GM23338 (cell line): ENCODE results near the gene MVB12B. TPM values are rescaled to one million over a fixed set of nuclear protein-coding genes. Genes with fewer than 3 reads are reported as not detected.

ENCODE experiments used
- ATAC-seq: fragments of 200-7000 bp; cut with Tn5 transposase; 3 replicates; pipeline ENCODE4 v1.9.1; 2020
- DNase-seq: peaks from one replicate; pipeline ENCODE4 v3.0.0-alpha.2; 2015; ENCODE audit warnings: low spot score
- H2AFZ ChIP-seq: fragments of 200-600 bp; sonication (generic); 2 replicates; pipeline ENCODE4 v1.8.0; 2016; ENCODE audit warnings: antibody characterized with exemption, mild to moderate bottlenecking, moderate library complexity
- H3F3A ChIP-seq: fragments of 200-600 bp; sonication (generic); replicated peaks from 2 replicates; pipeline ENCODE4 v1.8.0; 2017; ENCODE audit warnings: antibody characterized with exemption, mixed run types, low read depth
- H3K27ac ChIP-seq: fragments of 200-600 bp; sonication (generic); 2 replicates; pipeline ENCODE4 v1.6.1; 2016; ENCODE audit warnings: low read depth
- H3K27me3 ChIP-seq: fragments of 200-600 bp; sonication (generic); 2 replicates; pipeline ENCODE4 v1.8.0; 2016; ENCODE audit warnings: mild to moderate bottlenecking, mixed run types, moderate library complexity; ENCODE audit not compliant: insufficient read depth
- H3K36me3 ChIP-seq: fragments of 200-600 bp; sonication (generic); 2 replicates; pipeline ENCODE4 v1.8.0; 2016; ENCODE audit warnings: mild to moderate bottlenecking; ENCODE audit not compliant: insufficient read depth
- H3K4me1 ChIP-seq: fragments of 200-600 bp; sonication (generic); 2 replicates; pipeline ENCODE4 v1.8.0; 2016; ENCODE audit warnings: mild to moderate bottlenecking, moderate library complexity; ENCODE audit not compliant: insufficient read depth
- H3K4me2 ChIP-seq: fragments of 200-600 bp; sonication (generic); 2 replicates; pipeline ENCODE4 v1.7.1; 2017; ENCODE audit warnings: mixed run types
- H3K4me3 ChIP-seq: fragments of 200-600 bp; sonication (generic); 2 replicates; pipeline ENCODE4 v1.6.1; 2016; ENCODE audit warnings: mixed run types
- H3K79me2 ChIP-seq: fragments of 200-600 bp; sonication (generic); replicated peaks from 2 replicates; pipeline ENCODE4 v1.8.0; 2017; ENCODE audit warnings: mild to moderate bottlenecking; ENCODE audit not compliant: insufficient read depth
- H3K9me2 ChIP-seq: fragments of 200-600 bp; sonication (generic); 2 replicates; pipeline ENCODE4 v1.8.0; 2017; ENCODE audit not compliant: insufficient read depth
- H4K20me1 ChIP-seq: fragments of 200-600 bp; sonication (generic); replicated peaks from 2 replicates; pipeline ENCODE4 v1.8.0; 2017; ENCODE audit warnings: mild to moderate bottlenecking; ENCODE audit not compliant: insufficient read depth
- H3K27ac Mint-ChIP-seq: 2 replicates; pipeline ENCODE4 v1.8.0; 2020; ENCODE audit warnings: inconsistent platforms, mild to moderate bottlenecking, moderate library complexity, mixed read lengths
- H3K27me3 Mint-ChIP-seq: 3 replicates; pipeline ENCODE4 v1.8.0; 2022; ENCODE audit warnings: low read depth, mild to moderate bottlenecking, moderate library complexity, mixed read lengths, inconsistent platforms; ENCODE audit not compliant: insufficient read depth, poor library complexity
- H3K36me3 Mint-ChIP-seq: 3 replicates; pipeline ENCODE4 v1.8.0; 2021; ENCODE audit warnings: low read depth, mild to moderate bottlenecking, inconsistent platforms, moderate library complexity, mixed read lengths
- H3K4me1 Mint-ChIP-seq: 3 replicates; pipeline ENCODE4 v1.8.0; 2020; ENCODE audit warnings: mild to moderate bottlenecking, inconsistent platforms, mixed read lengths
- H3K4me3 Mint-ChIP-seq: 3 replicates; pipeline ENCODE4 v1.8.0; 2021; ENCODE audit warnings: moderate library complexity, mild to moderate bottlenecking, inconsistent platforms, mixed read lengths
- H3K9me3 Mint-ChIP-seq: 3 replicates; pipeline ENCODE4 v1.8.0; 2020; ENCODE audit warnings: moderate library complexity, mild to moderate bottlenecking, inconsistent platforms, mixed read lengths
- CREB1 ChIP-seq: fragments of 250-450 bp; sonication (Bioruptor Pico); IDR thresholded peaks from 2 replicates; pipeline ENCODE4 v1.5.0; 2020; ENCODE audit warnings: low read depth, mild to moderate bottlenecking, moderate library complexity
- CTCF ChIP-seq, 2 experiments: fragments of 200-600 bp in 1 of 2; sonication (generic) in 1 of 2; conservative IDR thresholded peaks; 2 replicates each; pipeline versions ENCODE4 v1.5.1 to v1.6.1; 2016 to 2017; ENCODE audit warnings: antibody characterized with exemption in 2 of 2, low read depth in 2 of 2, mild to moderate bottlenecking in 2 of 2, moderate library complexity in 1 of 2
- ETS1 ChIP-seq: IDR thresholded peaks from 2 replicates; pipeline ENCODE4 v1.6.1; 2016; ENCODE audit warnings: antibody characterized with exemption
- EZH2 ChIP-seq: fragments of 200-600 bp; sonication (generic); IDR thresholded peaks from one replicate; pipeline ENCODE4 v1.8.0; 2017; ENCODE audit warnings: antibody characterized with exemption, mild to moderate bottlenecking, low read depth; ENCODE audit not compliant: unreplicated experiment
- EZH2phosphoT487 ChIP-seq: fragments of 200-600 bp; sonication (generic); IDR thresholded peaks from one replicate; pipeline ENCODE4 v1.8.1; 2018; ENCODE audit warnings: antibody characterized with exemption; ENCODE audit not compliant: unreplicated experiment
- JUNB ChIP-seq: IDR thresholded peaks from one replicate; pipeline ENCODE4 v1.6.1; 2016; ENCODE audit warnings: antibody characterized with exemption; ENCODE audit not compliant: unreplicated experiment
- NANOG ChIP-seq: IDR thresholded peaks from 2 replicates; pipeline ENCODE4 v1.6.1; 2016; ENCODE audit warnings: antibody characterized with exemption, borderline replicate concordance
- POLR2AphosphoS5 ChIP-seq: IDR thresholded peaks from 2 replicates; pipeline ENCODE4 v1.6.1; 2016; ENCODE audit warnings: antibody characterized with exemption, low read depth
- REST ChIP-seq: IDR thresholded peaks from one replicate; pipeline ENCODE4 v1.6.1; 2018; ENCODE audit warnings: antibody characterized with exemption; ENCODE audit not compliant: unreplicated experiment
- STAT1 ChIP-seq: IDR thresholded peaks from one replicate; pipeline ENCODE4 v1.6.1; 2016; ENCODE audit warnings: antibody characterized with exemption; ENCODE audit not compliant: unreplicated experiment
- ZNF114 ChIP-seq: fragments of 250-450 bp; sonication (Bioruptor Pico); IDR thresholded peaks from 2 replicates; pipeline ENCODE4 v1.5.0; 2020; ENCODE audit warnings: mild to moderate bottlenecking, moderate library complexity
- ZNF331 ChIP-seq: fragments of 250-450 bp; sonication (Bioruptor Pico); IDR thresholded peaks from 2 replicates; pipeline ENCODE4 v1.5.0; 2020; ENCODE audit warnings: low read depth, mild to moderate bottlenecking, moderate library complexity
- ZNF462 ChIP-seq: fragments of 250-450 bp; sonication (Bioruptor Pico); IDR thresholded peaks from 2 replicates; pipeline ENCODE4 v1.5.0; 2020; ENCODE audit warnings: mild to moderate bottlenecking, moderate library complexity
- polyA plus RNA-seq: library from polyadenylated mRNA; unstranded; fragments of >200 nt; fragmentation: Nextera tagmentation; extraction: Ambion mirVana; gene quantifications from 2 replicates; pipeline ENCODE4 v1.2.1, GENCODE V29; 2016
- total RNA-seq: library from RNA; depleted of rRNA; stranded (reverse); fragments of >200 nt; shearing (Covaris generic); gene quantifications from 2 replicates; pipeline ENCODE4 v1.2.3, GENCODE V29; 2014

Gene MVB12B
- total and polyA plus RNA-seq, 2 experiments from 2014 or later = 1.9 to 6.6 TPM

GRCh38 chr9:126437268-126437666 lies 110.6 kb downstream of the MVB12B start:
- peaks cover 9% of the 10 kb centered on the region; the same call in 1 of the 2 replicates for H3K4me1 ChIP-seq
- H3K9me2 ChIP-seq = no peaks in the 10 kb centered on the region
- H3K79me2 ChIP-seq = no peaks in the 10 kb centered on the region
- no peak overlapping the region for H2AFZ ChIP-seq
- no peaks in the 10 kb centered on the region for H4K20me1 ChIP-seq
- Mint-ChIP-seq H3K4me3 (no peak overlapping the region), H3K4me1 (peaks cover 24% of the 10 kb centered on the region), H3K36me3 (no peaks in the 10 kb centered on the region), H3K27ac (no peak overlapping the region), H3K27me3 (peaks cover 6% of the 10 kb centered on the region), H3K9me3 (no peaks in the 10 kb centered on the region)
- no peaks in the 10 kb centered on the region for H3K27me3 ChIP-seq
- no peak overlapping the region for H3K4me3 ChIP-seq
- no peak overlapping the region for H3K4me2 ChIP-seq
- no peak overlapping the region for H3K27ac ChIP-seq
- DNase-seq (no peak), ATAC-seq (no peak)
- no peaks in the 10 kb centered on the region for H3F3A ChIP-seq
- H3K36me3 ChIP-seq = no peaks in the 10 kb centered on the region
- no peak for TF ChIP-seq ZNF462 (CRISPR knock-in tag)
- no peak for TF ChIP-seq ZNF114 (CRISPR knock-in tag)
- TF ChIP-seq ETS1 = no peak
- no peak for TF ChIP-seq EZH2phosphoT487
- no peak for TF ChIP-seq POLR2AphosphoS5
- TF ChIP-seq NANOG = no peak
- no peak for TF ChIP-seq CREB1 (CRISPR knock-in tag)
- no peak for TF ChIP-seq STAT1
- TF ChIP-seq ZNF331 (CRISPR knock-in tag) = no peak
- TF ChIP-seq REST = no peak
- no peak for TF ChIP-seq JUNB
- no peak for TF ChIP-seq EZH2
- TF ChIP-seq CTCF (conservative IDR thresholded peaks at IDR 0.05; ENCODE audit: low read depth in 2 of 2) = no peak
